ENCODE data around the gene ACSS1.

GRCh38 chr20:25039697-25040437 is 18.1 kb downstream of the ACSS1 start:
- TF ChIP-seq EP300 (IDR thresholded peaks at IDR 0.05): peak; percentile 46 to 91
- peak in 1 of 5 experiments; percentile 13 for TF ChIP-seq CTCF (IDR thresholded peaks at IDR 0.05)
- no peak for TF ChIP-seq POLR2A (IDR thresholded peaks at IDR 0.05)

Data from tibial nerve (tissue), 4 donors.